Osteoblast (primary cell): Measurements from ENCODE around the gene CZIB. TPM values are rescaled to one million over a fixed set of nuclear protein-coding genes. Genes with fewer than 3 reads are reported as not detected.
A peak's percentile ranks its signal among the peaks of the same experiment; 100 is the strongest.

Experiments used
- DNase-seq: peaks from one replicate; pipeline ENCODE4 v3.0.0; 2011; ENCODE audit warnings: low spot score, mixed read lengths; ENCODE audit not compliant: insufficient read length; ENCODE audit errors: missing footprints
- H2AFZ ChIP-seq: 2 replicates; pipeline ENCODE4 v1.6.0; 2011; ENCODE audit warnings: mild to moderate bottlenecking, low read length
- H3K27ac ChIP-seq: 2 replicates; pipeline ENCODE4 v1.5.1; 2011; ENCODE audit warnings: mild to moderate bottlenecking, low read depth, low read length, moderate library complexity
- H3K27me3 ChIP-seq: 2 replicates; pipeline ENCODE4 v1.6.0; 2012; ENCODE audit warnings: mild to moderate bottlenecking, control low read depth, inconsistent platforms, low read length, moderate library complexity; ENCODE audit not compliant: insufficient read depth
- H3K36me3 ChIP-seq: 2 replicates; pipeline ENCODE4 v1.5.1; 2011; ENCODE audit warnings: mild to moderate bottlenecking, low read length, control low read depth, moderate library complexity; ENCODE audit not compliant: insufficient read depth
- H3K4me1 ChIP-seq: 2 replicates; pipeline ENCODE4 v1.5.1; 2011; ENCODE audit warnings: mild to moderate bottlenecking, low read length, control low read depth, moderate library complexity; ENCODE audit not compliant: insufficient read depth
- H3K4me2 ChIP-seq: 2 replicates; pipeline ENCODE4 v1.6.0; 2011; ENCODE audit warnings: mild to moderate bottlenecking, low read length; ENCODE audit not compliant: insufficient read depth
- H3K4me3 ChIP-seq: fragments of 200-600 bp; sonication (generic); 3 replicates; pipeline ENCODE4 v1.5.1; 2012; ENCODE audit warnings: mild to moderate bottlenecking, low read length, inconsistent platforms; ENCODE audit not compliant: insufficient read depth
- H3K79me2 ChIP-seq: 2 replicates; pipeline ENCODE4 v1.6.0; 2012; ENCODE audit warnings: mild to moderate bottlenecking, low read length, control low read depth, inconsistent platforms; ENCODE audit not compliant: insufficient read depth
- H3K9me3 ChIP-seq: 2 replicates; pipeline ENCODE4 v1.5.1; 2011; ENCODE audit warnings: low read depth, low read length, control low read depth
- H4K20me1 ChIP-seq: 2 replicates; pipeline ENCODE4 v1.6.0; 2012; ENCODE audit warnings: mild to moderate bottlenecking, low read length, control low read depth; ENCODE audit not compliant: insufficient read depth
- total RNA-seq: library from RNA; depleted of rRNA; stranded (reverse); fragments of >200 nt; gene quantifications from 2 replicates; pipeline ENCODE4 v1.2.3, GENCODE V29; 2012
- TF ChIP-seq, protein P1 (sequence below): IDR thresholded peaks from 2 replicates; pipeline ENCODE4 v1.5.1; 2011; ENCODE audit warnings: mild to moderate bottlenecking, low read depth, low read length, moderate library complexity; ENCODE audit errors: extremely low read depth

CZIB gene
- total RNA-seq, 1 donor, result 63.7 TPM

DNA sequence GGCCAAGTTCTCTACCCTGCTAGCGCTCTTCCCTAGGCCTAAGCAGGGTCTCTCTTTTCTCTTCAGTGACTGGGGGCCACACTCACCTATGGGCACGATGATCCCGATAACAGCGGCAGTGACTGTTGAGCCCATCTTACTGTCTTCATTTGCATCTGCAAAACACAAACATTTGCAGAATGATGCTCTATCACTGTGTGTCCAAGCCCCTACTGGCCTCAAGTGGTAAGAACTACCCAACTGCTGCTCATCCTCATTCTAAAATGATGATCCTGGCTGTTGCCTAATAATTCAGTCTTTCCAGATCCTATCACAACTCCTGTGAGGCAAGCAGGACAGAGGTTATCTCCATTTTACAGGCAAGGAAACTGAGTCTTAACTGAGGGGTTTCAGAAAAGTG lies 34.6 kb upstream of the CZIB start:
- Histone ChIP-seq H3K4me3 (no peak overlapping the region), H4K20me1 (no peaks in the 10 kb centered on the region), H3K36me3 (peaks cover 3% of the 10 kb centered on the region), H3K9me3 (no peaks in the 10 kb centered on the region), H3K4me2 (no peak overlapping the region), H3K27ac (no peak overlapping the region), H2AFZ (no peak overlapping the region), H3K27me3 (no peaks in the 10 kb centered on the region), H3K79me2 (no peaks in the 10 kb centered on the region), H3K4me1 (peaks cover 11% of the 10 kb centered on the region)
- TF ChIP-seq, protein P1, sequence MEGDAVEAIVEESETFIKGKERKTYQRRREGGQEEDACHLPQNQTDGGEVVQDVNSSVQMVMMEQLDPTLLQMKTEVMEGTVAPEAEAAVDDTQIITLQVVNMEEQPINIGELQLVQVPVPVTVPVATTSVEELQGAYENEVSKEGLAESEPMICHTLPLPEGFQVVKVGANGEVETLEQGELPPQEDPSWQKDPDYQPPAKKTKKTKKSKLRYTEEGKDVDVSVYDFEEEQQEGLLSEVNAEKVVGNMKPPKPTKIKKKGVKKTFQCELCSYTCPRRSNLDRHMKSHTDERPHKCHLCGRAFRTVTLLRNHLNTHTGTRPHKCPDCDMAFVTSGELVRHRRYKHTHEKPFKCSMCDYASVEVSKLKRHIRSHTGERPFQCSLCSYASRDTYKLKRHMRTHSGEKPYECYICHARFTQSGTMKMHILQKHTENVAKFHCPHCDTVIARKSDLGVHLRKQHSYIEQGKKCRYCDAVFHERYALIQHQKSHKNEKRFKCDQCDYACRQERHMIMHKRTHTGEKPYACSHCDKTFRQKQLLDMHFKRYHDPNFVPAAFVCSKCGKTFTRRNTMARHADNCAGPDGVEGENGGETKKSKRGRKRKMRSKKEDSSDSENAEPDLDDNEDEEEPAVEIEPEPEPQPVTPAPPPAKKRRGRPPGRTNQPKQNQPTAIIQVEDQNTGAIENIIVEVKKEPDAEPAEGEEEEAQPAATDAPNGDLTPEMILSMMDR, result no peak
- DNase-seq, result no peak

DNA sequence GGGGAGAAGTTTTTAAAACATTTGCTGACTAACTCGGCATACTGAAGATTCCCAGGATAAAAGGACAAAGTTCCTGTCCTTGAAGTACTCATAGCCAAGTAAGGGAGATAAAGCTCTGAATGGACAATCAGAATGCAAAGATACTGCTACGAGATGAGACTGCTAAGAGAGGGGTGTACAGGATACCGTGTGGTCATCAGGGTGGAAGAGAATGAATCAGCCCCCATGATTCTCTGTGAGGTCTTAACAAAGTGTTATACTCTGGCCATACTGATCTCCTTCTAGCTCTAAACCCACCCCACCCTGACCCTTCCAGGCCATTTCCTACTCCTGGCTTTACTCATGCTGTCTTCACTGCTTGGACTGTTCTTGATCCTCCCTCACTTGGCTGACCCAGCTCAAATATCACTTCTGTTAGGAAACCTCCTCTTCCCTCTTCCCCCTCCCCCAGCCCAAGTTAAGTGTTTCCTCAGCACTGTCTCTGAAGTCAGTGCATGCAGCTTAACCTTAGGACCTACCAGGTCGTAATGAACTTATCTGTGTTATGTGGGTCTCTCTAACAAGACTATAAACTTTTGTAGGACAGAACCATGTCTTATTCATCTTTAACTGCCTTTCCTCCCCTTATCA lies 33.7 kb upstream of the CZIB start:
- Histone ChIP-seq H3K9me3 (no peaks in the 10 kb centered on the region), H3K4me3 (no peak overlapping the region), H3K27me3 (no peaks in the 10 kb centered on the region), H3K79me2 (no peaks in the 10 kb centered on the region), H3K27ac (peak overlapping the region; percentile 53), H3K4me2 (no peak overlapping the region), H3K36me3 (peaks cover 3% of the 10 kb centered on the region), H4K20me1 (no peaks in the 10 kb centered on the region), H3K4me1 (peaks cover 11% of the 10 kb centered on the region), H2AFZ (no peak overlapping the region)
- no peak for DNase-seq
- TF ChIP-seq, protein P1, result no peak

DNA sequence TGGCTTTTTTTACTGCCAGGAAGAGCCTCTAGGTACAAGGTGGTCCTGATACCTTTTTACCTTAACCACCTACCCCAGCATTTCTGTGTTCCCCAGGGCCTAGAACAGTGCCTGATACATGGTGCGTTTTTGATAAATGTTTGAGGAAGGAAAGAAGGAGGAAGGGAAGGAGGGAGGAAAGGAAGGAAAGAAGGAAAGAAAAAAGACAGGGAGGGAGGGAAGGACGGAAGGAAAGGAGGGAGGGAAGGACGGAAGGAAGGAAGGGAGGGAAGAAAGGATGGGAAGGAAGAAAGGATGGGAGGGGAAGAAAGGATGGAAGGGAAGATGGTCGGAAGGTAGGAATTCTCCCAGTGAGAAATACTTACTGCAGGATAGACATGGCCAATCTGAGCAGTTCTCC lies 29.9 kb upstream of the CZIB start:
- H3K79me2 ChIP-seq, result no peaks in the 10 kb centered on the region
- no peak overlapping the region for H3K27ac ChIP-seq
- H3K36me3 ChIP-seq, result no peaks in the 10 kb centered on the region
- H4K20me1 ChIP-seq, result no peaks in the 10 kb centered on the region
- H3K27me3 ChIP-seq, result no peaks in the 10 kb centered on the region
- TF ChIP-seq, protein P1, result no peak
- H2AFZ ChIP-seq, result no peak overlapping the region
- H3K4me1 ChIP-seq, result peaks cover 23% of the 10 kb centered on the region
- H3K9me3 ChIP-seq, result no peaks in the 10 kb centered on the region
- no peak for DNase-seq
- no peak overlapping the region for H3K4me2 ChIP-seq
- H3K4me3 ChIP-seq, result no peak overlapping the region

DNA sequence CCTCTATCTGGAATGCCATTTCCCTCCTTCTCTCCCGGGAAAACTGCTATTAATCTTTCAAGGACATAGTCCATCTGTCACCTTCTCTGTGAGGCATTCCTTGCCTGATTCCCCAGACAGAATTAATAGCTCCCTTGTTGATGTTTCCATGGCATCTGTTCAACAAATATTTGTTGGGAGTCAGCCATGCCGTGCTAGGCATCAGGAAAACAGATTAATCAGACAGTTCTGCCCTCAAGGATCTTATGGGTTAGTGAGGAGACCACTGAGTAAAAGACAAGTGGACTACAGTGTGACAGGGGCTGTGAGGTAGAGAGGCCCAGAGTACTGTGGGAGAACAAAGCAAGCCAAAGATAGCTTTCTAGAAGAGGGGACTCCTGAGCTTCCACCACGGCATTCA lies 29.3 kb upstream of the CZIB start:
- Histone ChIP-seq H3K27me3 (no peaks in the 10 kb centered on the region), H3K36me3 (no peaks in the 10 kb centered on the region), H2AFZ (no peak overlapping the region), H3K79me2 (no peaks in the 10 kb centered on the region), H3K27ac (no peak overlapping the region), H3K4me1 (peaks cover 23% of the 10 kb centered on the region), H4K20me1 (no peaks in the 10 kb centered on the region), H3K4me2 (no peak overlapping the region), H3K9me3 (no peaks in the 10 kb centered on the region), H3K4me3 (no peak overlapping the region)
- TF ChIP-seq, protein P1, result no peak
- no peak for DNase-seq
